H9 (cell line): ENCODE results near the gene ZBTB38. TPM values are rescaled to one million over a fixed set of nuclear protein-coding genes. Genes with fewer than 3 reads are reported as not detected.

ENCODE experiments used
- DNase-seq: peaks from one replicate; pipeline ENCODE4 v3.0.0-alpha.2; 2017
- H2AFZ ChIP-seq: one replicate; pipeline ENCODE4 v1.6.1; 2013; ENCODE audit warnings: mild to moderate bottlenecking, low read length, control low read depth, moderate library complexity
- H2AK5ac ChIP-seq: 2 replicates; pipeline ENCODE4 v1.6.1; 2013; ENCODE audit warnings: low read length, control low read depth, mixed read lengths; ENCODE audit not compliant: insufficient read length
- H2BK120ac ChIP-seq: one replicate; pipeline ENCODE4 v1.6.1; 2013; ENCODE audit warnings: low read depth, mild to moderate bottlenecking, low read length, control low read depth, inconsistent platforms; ENCODE audit not compliant: poor library complexity, severe bottlenecking
- H2BK12ac ChIP-seq: 2 replicates; pipeline ENCODE4 v1.6.1; 2013; ENCODE audit warnings: low read length, control low read depth, mixed read lengths, low read depth; ENCODE audit not compliant: insufficient read length
- H2BK15ac ChIP-seq: 2 replicates; pipeline ENCODE4 v1.6.1; 2013; ENCODE audit warnings: low read depth, low read length, control low read depth
- H2BK20ac ChIP-seq: one replicate; pipeline ENCODE4 v1.6.1; 2013; ENCODE audit warnings: low read depth, mild to moderate bottlenecking, low read length, control low read depth, inconsistent platforms; ENCODE audit not compliant: poor library complexity, severe bottlenecking
- H2BK5ac ChIP-seq: 2 replicates; pipeline ENCODE4 v1.6.1; 2013; ENCODE audit warnings: low read length, control low read depth, mixed read lengths; ENCODE audit not compliant: insufficient read length
- H3K14ac ChIP-seq: 2 replicates; pipeline ENCODE4 v1.6.1; 2013; ENCODE audit warnings: low read length, control low read depth; ENCODE audit not compliant: insufficient read depth
- H3K18ac ChIP-seq: 2 replicates; pipeline ENCODE4 v1.6.1; 2013; ENCODE audit warnings: low read depth, mild to moderate bottlenecking, mixed read lengths, low read length, control low read depth; ENCODE audit not compliant: insufficient read length
- H3K23ac ChIP-seq: 2 replicates; pipeline ENCODE4 v1.6.1; 2013; ENCODE audit warnings: low read length, control low read depth, mixed read lengths, low read depth; ENCODE audit not compliant: insufficient read length
- H3K23me2 ChIP-seq: 2 replicates; pipeline ENCODE4 v1.6.1; 2013; ENCODE audit warnings: low read depth, mild to moderate bottlenecking, mixed read lengths, low read length, control low read depth; ENCODE audit not compliant: insufficient read length, poor library complexity, severe bottlenecking
- H3K27ac ChIP-seq: 2 replicates; pipeline ENCODE4 v1.5.1; 2013; ENCODE audit warnings: low read length, control low read depth, mixed read lengths, low read depth; ENCODE audit not compliant: insufficient read length
- H3K27me3 ChIP-seq: 2 replicates; pipeline ENCODE4 v1.6.1; 2013; ENCODE audit warnings: low read length, control low read depth, inconsistent platforms; ENCODE audit not compliant: insufficient read depth
- H3K4ac ChIP-seq: 2 replicates; pipeline ENCODE4 v1.6.1; 2013; ENCODE audit warnings: low read depth, mild to moderate bottlenecking, control low read depth, inconsistent platforms, low read length, moderate library complexity
- H3K4me1 ChIP-seq: 2 replicates; pipeline ENCODE4 v1.6.1; 2013; ENCODE audit warnings: low read length, control low read depth, inconsistent platforms; ENCODE audit not compliant: insufficient read depth
- H3K4me2 ChIP-seq: 2 replicates; pipeline ENCODE4 v1.6.1; 2013; ENCODE audit warnings: low read length, control low read depth, mixed read lengths; ENCODE audit not compliant: insufficient read length, insufficient read depth
- H3K56ac ChIP-seq: 2 replicates; pipeline ENCODE4 v1.6.1; 2013; ENCODE audit warnings: low read depth, mild to moderate bottlenecking, mixed read lengths, low read length, control low read depth; ENCODE audit not compliant: insufficient read length
- H3K79me1 ChIP-seq: 2 replicates; pipeline ENCODE4 v1.6.1; 2013; ENCODE audit warnings: low read depth, mild to moderate bottlenecking, moderate library complexity, low read length, control low read depth, inconsistent platforms; ENCODE audit not compliant: insufficient read depth, poor library complexity, severe bottlenecking
- H3K79me2 ChIP-seq: 2 replicates; pipeline ENCODE4 v1.6.1; 2013; ENCODE audit warnings: low read length, control low read depth, inconsistent platforms; ENCODE audit not compliant: insufficient read depth
- H3K9ac ChIP-seq: 2 replicates; pipeline ENCODE4 v1.6.1; 2013; ENCODE audit warnings: low read length, control low read depth, mixed read lengths; ENCODE audit not compliant: insufficient read length; ENCODE audit errors: extremely low read depth
- H3K9me3 ChIP-seq: one replicate; pipeline ENCODE4 v1.6.1; 2013; ENCODE audit warnings: low read depth, low read length, inconsistent platforms; ENCODE audit not compliant: control insufficient read depth
- H3T11ph ChIP-seq: one replicate; pipeline ENCODE4 v1.6.1; 2013; ENCODE audit warnings: mild to moderate bottlenecking, low read length, control low read depth, inconsistent platforms
- H4K20me1 ChIP-seq: one replicate; pipeline ENCODE4 v1.6.1; 2013; ENCODE audit not compliant: control insufficient read depth, insufficient read length, insufficient read depth
- H4K5ac ChIP-seq: 2 replicates; pipeline ENCODE4 v1.6.1; 2013; ENCODE audit warnings: low read depth, mild to moderate bottlenecking, mixed read lengths, low read length, control low read depth; ENCODE audit not compliant: insufficient read length
- H4K8ac ChIP-seq: replicated peaks from 2 replicates; pipeline ENCODE4 v1.6.1; 2013; ENCODE audit warnings: low read length, control low read depth, mixed read lengths, low read depth; ENCODE audit not compliant: insufficient read length
- H4K91ac ChIP-seq: 2 replicates; pipeline ENCODE4 v1.6.1; 2013; ENCODE audit warnings: low read depth, mild to moderate bottlenecking, moderate library complexity, mixed read lengths, low read length, control low read depth; ENCODE audit not compliant: insufficient read length
- H3K27ac Mint-ChIP-seq, 3 experiments: 2 replicates in 2 of 3; 3 replicates in 1 of 3; pipeline ENCODE4 v1.8.0; 2020 to 2021; ENCODE audit warnings: mixed read lengths in 3 of 3, mild to moderate bottlenecking in 1 of 3, moderate library complexity in 1 of 3
- H3K27me3 Mint-ChIP-seq: 2 replicates; pipeline ENCODE4 v1.8.0; 2021; ENCODE audit warnings: low read depth, mild to moderate bottlenecking, moderate library complexity, mixed read lengths
- H3K36me3 Mint-ChIP-seq, 3 experiments: 2 replicates in 2 of 3; 3 replicates in 1 of 3; pipeline ENCODE4 v1.8.0; 2020 to 2021; ENCODE audit warnings: low read depth in 3 of 3, mixed read lengths in 3 of 3; ENCODE audit not compliant: insufficient read depth in 1 of 3
- H3K4me1 Mint-ChIP-seq, 2 experiments: 2 replicates each; pipeline ENCODE4 v1.8.0; 2020; ENCODE audit warnings: mixed read lengths in 2 of 2
- H3K4me3 Mint-ChIP-seq, 2 experiments: 2 replicates in 1 of 2; 3 replicates in 1 of 2; pipeline ENCODE4 v1.8.0; 2020 to 2021; ENCODE audit warnings: mild to moderate bottlenecking in 2 of 2, mixed read lengths in 2 of 2, moderate library complexity in 1 of 2
- H3K9me3 Mint-ChIP-seq, 2 experiments: 2 replicates in 1 of 2; 3 replicates in 1 of 2; pipeline ENCODE4 v1.8.0; 2020; ENCODE audit warnings: mild to moderate bottlenecking in 2 of 2, mixed read lengths in 2 of 2, moderate library complexity in 1 of 2
- WGBS: extraction: QIAGEN DNeasy Blood & Tissue Kit; methylation state at CpG from one replicate; pipeline ENCODE4 v1.1.7; 2013; ENCODE audit warnings: missing lambda C conversion rate, low lambda C conversion rate, mixed read lengths; ENCODE audit not compliant: insufficient read length; ENCODE audit errors: extremely low coverage; 5-methylcytosine and 5-hydroxymethylcytosine counted together
- total RNA-seq: library from RNA; stranded (reverse); gene quantifications from 2 replicates; pipeline ENCODE4 v1.2.1, GENCODE V29; 2021
- TF ChIP-seq, protein P1 (sequence below): fragments of 200-600 bp; sonication (generic); conservative IDR thresholded peaks from 3 replicates; pipeline ENCODE4 v1.8.0; 2021; ENCODE audit warnings: antibody characterized with exemption, mild to moderate bottlenecking

ZBTB38 gene
- total RNA-seq, 1 experiment from 2014 or later = 14.6 TPM

GRCh38 chr3:141323936-141324704 lies 44.2 kb upstream of the ZBTB38 start:
- H2BK15ac ChIP-seq = no peak overlapping the region
- H3K9me3 ChIP-seq = no peaks in the 10 kb centered on the region
- H3K79me1 ChIP-seq = no peaks in the 10 kb centered on the region
- H3K4ac ChIP-seq = no peak overlapping the region
- H3K23ac ChIP-seq = no peak overlapping the region
- Mint-ChIP-seq H3K36me3 (peaks cover 4 to 10% (median 7%) of the 10 kb centered on the region in 3 experiments; a peak in 4 of 7 replicates), H3K4me1 (peaks cover 13% of the 10 kb centered on the region in 2 experiments), H3K27me3 (peaks cover 8% of the 10 kb centered on the region), H3K4me3 (no peak overlapping the region), H3K9me3 (peaks cover 6 to 10% of the 10 kb centered on the region in 2 experiments; a peak in 4 of 5 replicates), H3K27ac (no peak overlapping the region; a peak in 1 of 7 replicates)
- H3K9ac ChIP-seq = no peak overlapping the region
- no peak overlapping the region for H4K8ac ChIP-seq
- no peaks in the 10 kb centered on the region for H3K23me2 ChIP-seq
- no peak overlapping the region for H3K56ac ChIP-seq
- no peak overlapping the region for H2BK5ac ChIP-seq
- H3K27ac ChIP-seq = no peak overlapping the region
- H2BK12ac ChIP-seq = no peak overlapping the region
- H2BK120ac ChIP-seq = no peak overlapping the region
- H3K4me1 ChIP-seq = peaks cover 2% of the 10 kb centered on the region; the same call in 1 of the 2 replicates
- WGBS = no CpG with 5 or more reads among the region's 4 CpGs
- H4K5ac ChIP-seq = no peak overlapping the region
- H2BK20ac ChIP-seq = no peak overlapping the region
- no peak overlapping the region for H3K18ac ChIP-seq
- H3K79me2 ChIP-seq = no peaks in the 10 kb centered on the region
- H2AK5ac ChIP-seq = no peak overlapping the region
- H3K27me3 ChIP-seq = no peaks in the 10 kb centered on the region
- H4K20me1 ChIP-seq = no peaks in the 10 kb centered on the region
- no peak overlapping the region for H2AFZ ChIP-seq
- no peak overlapping the region for H3K14ac ChIP-seq
- no peak for DNase-seq
- no peak overlapping the region for H3K4me2 ChIP-seq
- H4K91ac ChIP-seq = no peak overlapping the region
- TF ChIP-seq, protein P1, sequence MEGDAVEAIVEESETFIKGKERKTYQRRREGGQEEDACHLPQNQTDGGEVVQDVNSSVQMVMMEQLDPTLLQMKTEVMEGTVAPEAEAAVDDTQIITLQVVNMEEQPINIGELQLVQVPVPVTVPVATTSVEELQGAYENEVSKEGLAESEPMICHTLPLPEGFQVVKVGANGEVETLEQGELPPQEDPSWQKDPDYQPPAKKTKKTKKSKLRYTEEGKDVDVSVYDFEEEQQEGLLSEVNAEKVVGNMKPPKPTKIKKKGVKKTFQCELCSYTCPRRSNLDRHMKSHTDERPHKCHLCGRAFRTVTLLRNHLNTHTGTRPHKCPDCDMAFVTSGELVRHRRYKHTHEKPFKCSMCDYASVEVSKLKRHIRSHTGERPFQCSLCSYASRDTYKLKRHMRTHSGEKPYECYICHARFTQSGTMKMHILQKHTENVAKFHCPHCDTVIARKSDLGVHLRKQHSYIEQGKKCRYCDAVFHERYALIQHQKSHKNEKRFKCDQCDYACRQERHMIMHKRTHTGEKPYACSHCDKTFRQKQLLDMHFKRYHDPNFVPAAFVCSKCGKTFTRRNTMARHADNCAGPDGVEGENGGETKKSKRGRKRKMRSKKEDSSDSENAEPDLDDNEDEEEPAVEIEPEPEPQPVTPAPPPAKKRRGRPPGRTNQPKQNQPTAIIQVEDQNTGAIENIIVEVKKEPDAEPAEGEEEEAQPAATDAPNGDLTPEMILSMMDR = no peak
- H3T11ph ChIP-seq = no peak overlapping the region
